Breast epithelium (tissue), 3 donors: ENCODE data around the gene ANXA5.

Experiments
- POLR2A ChIP-seq: fragments of 450-650 bp; IDR thresholded peaks from one replicate; pipeline ENCODE4 v1.6.1; 2016; ENCODE audit warnings: antibody characterized with exemption, mild to moderate bottlenecking, moderate library complexity
- TF ChIP-seq, protein P1 (sequence below), 3 donors: fragments of 450-650 bp; IDR thresholded peaks; one replicate each; pipeline ENCODE4 v1.5.1; 2016 to 2017; ENCODE audit warnings: antibody characterized with exemption in 3 of 3, mild to moderate bottlenecking in 3 of 3, moderate library complexity in 3 of 3

DNA sequence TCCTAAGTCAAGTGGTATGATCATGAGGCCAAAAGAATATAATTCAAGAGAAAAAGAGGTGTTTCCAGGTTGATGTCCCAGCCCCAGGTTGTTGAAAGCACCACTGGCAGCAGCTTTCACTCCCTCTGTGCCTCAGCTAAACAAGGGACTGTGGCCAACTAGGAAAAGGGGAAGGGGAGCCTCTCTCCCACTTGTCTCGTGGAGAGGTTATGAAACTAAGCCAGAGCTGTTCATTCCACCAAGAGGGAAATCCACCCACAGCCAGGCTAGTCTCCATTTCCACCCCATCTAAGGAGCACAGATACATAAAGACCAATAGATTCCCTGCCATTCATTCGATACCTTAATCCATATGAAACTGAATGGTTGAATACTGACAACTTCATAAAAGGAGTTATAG lies 8.1 kb downstream of the ANXA5 start:
- TF ChIP-seq, protein P1, sequence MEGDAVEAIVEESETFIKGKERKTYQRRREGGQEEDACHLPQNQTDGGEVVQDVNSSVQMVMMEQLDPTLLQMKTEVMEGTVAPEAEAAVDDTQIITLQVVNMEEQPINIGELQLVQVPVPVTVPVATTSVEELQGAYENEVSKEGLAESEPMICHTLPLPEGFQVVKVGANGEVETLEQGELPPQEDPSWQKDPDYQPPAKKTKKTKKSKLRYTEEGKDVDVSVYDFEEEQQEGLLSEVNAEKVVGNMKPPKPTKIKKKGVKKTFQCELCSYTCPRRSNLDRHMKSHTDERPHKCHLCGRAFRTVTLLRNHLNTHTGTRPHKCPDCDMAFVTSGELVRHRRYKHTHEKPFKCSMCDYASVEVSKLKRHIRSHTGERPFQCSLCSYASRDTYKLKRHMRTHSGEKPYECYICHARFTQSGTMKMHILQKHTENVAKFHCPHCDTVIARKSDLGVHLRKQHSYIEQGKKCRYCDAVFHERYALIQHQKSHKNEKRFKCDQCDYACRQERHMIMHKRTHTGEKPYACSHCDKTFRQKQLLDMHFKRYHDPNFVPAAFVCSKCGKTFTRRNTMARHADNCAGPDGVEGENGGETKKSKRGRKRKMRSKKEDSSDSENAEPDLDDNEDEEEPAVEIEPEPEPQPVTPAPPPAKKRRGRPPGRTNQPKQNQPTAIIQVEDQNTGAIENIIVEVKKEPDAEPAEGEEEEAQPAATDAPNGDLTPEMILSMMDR (IDR thresholded peaks at IDR 0.05): no peak
- TF ChIP-seq POLR2A: no peak
